ENCODE results near the gene CACNA2D3. TPM values are rescaled to one million over a fixed set of nuclear protein-coding genes. Genes with fewer than 3 reads are reported as not detected.

CACNA2D3 gene
- total and polyA plus RNA-seq, 7 experiments from 2014 or later: 0.27 to 4.1 TPM; not detected in 5

DNA sequence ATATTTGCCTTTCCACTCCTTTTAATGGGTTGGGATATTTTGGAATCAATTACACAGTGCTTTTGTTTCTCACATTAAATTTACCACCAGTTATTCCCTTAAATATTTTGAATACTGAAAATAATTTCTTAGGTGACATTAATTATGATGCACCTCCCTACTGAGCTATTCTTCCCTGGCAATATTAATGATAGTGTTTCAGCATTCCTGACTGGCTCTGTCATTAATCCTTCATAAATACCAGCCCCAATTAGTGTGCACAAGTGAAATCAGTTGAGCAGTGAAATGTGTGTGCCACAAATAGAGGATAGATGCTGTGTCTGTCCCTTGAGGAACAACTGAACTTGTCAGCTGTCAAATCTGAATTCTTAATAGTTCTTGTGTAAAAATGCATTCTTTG, 304.0 kb downstream of the CACNA2D3 start:
- no peaks in the 10 kb centered on the region for H3K9me3 Mint-ChIP-seq
- ChIA-PET CTCF (no interaction called here), POLR2A (no interaction called here)
- H3K4me1 Mint-ChIP-seq: no peaks in the 10 kb centered on the region
- H3K27me3 Mint-ChIP-seq: peaks cover 0 to 20% (median 16%) of the 10 kb centered on the region in 5 donors
- Histone ChIP-seq H3K36me3 (ENCODE audit: control insufficient read depth in 2 of 3, insufficient read depth in 3 of 3, low read length in 3 of 3) (no peaks in the 10 kb centered on the region), H3K27ac (ENCODE audit: low read depth, low read length) (no peak overlapping the region), H3K9me3 (ENCODE audit: control insufficient read depth in 2 of 3, low read length in 3 of 3) (no peaks in the 10 kb centered on the region), H3K4me3 (ENCODE audit: low read length) (no peak overlapping the region), H3K4me1 (ENCODE audit: control insufficient read depth in 2 of 2, insufficient read depth in 2 of 2, low read length in 2 of 2) (no peaks in the 10 kb centered on the region), H3K27me3 (ENCODE audit: control insufficient read depth in 2 of 2, insufficient read depth in 2 of 2, low read length in 2 of 2) (no peaks in the 10 kb centered on the region)
- H3K27ac Mint-ChIP-seq: no peak overlapping the region
- DNase-seq (no peak), ATAC-seq (no peak)
- H3K36me3 Mint-ChIP-seq: no peaks in the 10 kb centered on the region
- intact Hi-C loops (cut with micrococcal nuclease): loop anchor here in 1 of 2 donors (5.0 kb wide), 1 partner anchor 756 kb away; no protein-coding TSS in a partner anchor
- H3K4me3 Mint-ChIP-seq: no peak overlapping the region

DNA sequence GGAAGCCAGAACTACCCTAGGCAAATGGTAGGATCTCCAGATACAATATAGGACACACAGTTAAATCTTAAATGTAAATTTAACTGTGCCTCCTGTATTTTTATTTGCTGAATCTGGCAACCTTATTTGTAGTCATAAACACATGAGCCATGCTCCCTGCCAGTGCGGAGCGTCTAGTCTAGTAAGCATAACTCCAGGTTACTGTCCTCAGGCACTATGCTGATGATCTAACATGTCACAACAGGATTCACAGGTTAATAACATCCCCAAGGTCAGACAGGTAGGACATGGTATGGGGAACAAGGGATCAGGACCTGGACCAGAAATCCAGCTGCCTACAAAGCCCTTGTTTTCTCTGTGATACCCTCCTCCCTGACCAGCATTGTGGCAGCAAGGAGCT, 305.1 kb downstream of the CACNA2D3 start:
- DNase-seq (no peak), ATAC-seq (no peak)
- ChIA-PET POLR2A (no interaction called here), CTCF (no interaction called here)
- Mint-ChIP-seq H3K9me3 (no peaks in the 10 kb centered on the region), H3K27me3 (peaks cover 0 to 13% (median 11%) of the 10 kb centered on the region in 5 donors), H3K4me3 (no peak overlapping the region), H3K4me1 (no peaks in the 10 kb centered on the region), H3K36me3 (no peaks in the 10 kb centered on the region), H3K27ac (no peak overlapping the region)
- Histone ChIP-seq H3K4me1 (ENCODE audit: control insufficient read depth in 2 of 2, insufficient read depth in 2 of 2, low read length in 2 of 2) (no peaks in the 10 kb centered on the region), H3K27me3 (ENCODE audit: control insufficient read depth in 2 of 2, insufficient read depth in 2 of 2, low read length in 2 of 2) (no peaks in the 10 kb centered on the region), H3K36me3 (ENCODE audit: control insufficient read depth in 2 of 3, insufficient read depth in 3 of 3, low read length in 3 of 3) (no peaks in the 10 kb centered on the region), H3K9me3 (ENCODE audit: control insufficient read depth in 2 of 3, low read length in 3 of 3) (no peaks in the 10 kb centered on the region), H3K27ac (ENCODE audit: low read depth, low read length) (no peak overlapping the region), H3K4me3 (ENCODE audit: low read length) (no peak overlapping the region)
- intact Hi-C loops (cut with micrococcal nuclease): loop anchor here in 1 of 2 donors (5.0 kb wide), 1 partner anchor 755 kb away; no protein-coding TSS in a partner anchor

GRCh38 chr3:54427941-54428871, 305.9 kb downstream of the CACNA2D3 start:
- ChIA-PET CTCF (no interaction called here), POLR2A (no interaction called here)
- DNase-seq: peak in 4 of 9 donors; percentile 4 to 15 (median 10)
- Mint-ChIP-seq H3K9me3 (no peaks in the 10 kb centered on the region), H3K27me3 (peaks cover 0 to 13% (median 11%) of the 10 kb centered on the region in 5 donors), H3K4me3 (no peak overlapping the region), H3K4me1 (no peaks in the 10 kb centered on the region), H3K36me3 (no peaks in the 10 kb centered on the region), H3K27ac (no peak overlapping the region)
- Histone ChIP-seq H3K4me3 (ENCODE audit: low read length) (no peak overlapping the region), H3K9me3 (ENCODE audit: control insufficient read depth in 2 of 3, low read length in 3 of 3) (no peaks in the 10 kb centered on the region), H3K36me3 (ENCODE audit: control insufficient read depth in 2 of 3, insufficient read depth in 3 of 3, low read length in 3 of 3) (no peaks in the 10 kb centered on the region), H3K27ac (ENCODE audit: low read depth, low read length) (no peak overlapping the region), H3K27me3 (ENCODE audit: control insufficient read depth in 2 of 2, insufficient read depth in 2 of 2, low read length in 2 of 2) (no peaks in the 10 kb centered on the region), H3K4me1 (ENCODE audit: control insufficient read depth in 2 of 2, insufficient read depth in 2 of 2, low read length in 2 of 2) (no peaks in the 10 kb centered on the region)
- ATAC-seq: no peak
- intact Hi-C loops (cut with micrococcal nuclease): loop anchor here in 1 of 2 donors (5.0 kb wide), 1 partner anchor 754 kb away; no protein-coding TSS in a partner anchor

DNA sequence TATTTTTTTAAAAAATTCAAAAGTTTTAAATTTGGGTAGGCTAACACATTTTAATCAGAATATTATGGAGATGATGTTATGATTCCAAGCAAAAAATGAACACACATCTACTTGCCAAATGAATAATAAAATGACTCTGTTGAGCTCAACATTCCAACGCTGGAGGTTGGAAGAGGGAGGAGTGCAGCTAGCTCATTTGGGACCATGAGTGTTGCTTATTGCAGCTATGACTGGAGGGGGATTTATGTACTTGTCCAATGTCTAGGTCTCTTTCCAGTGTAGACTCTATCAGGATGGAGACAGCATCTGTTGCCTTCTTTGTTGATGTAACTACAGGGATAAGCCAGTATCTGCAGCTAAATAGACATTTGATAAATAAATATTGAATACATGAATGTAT, 310.6 kb downstream of the CACNA2D3 start:
- H3K36me3 Mint-ChIP-seq: no peaks in the 10 kb centered on the region
- H3K27me3 Mint-ChIP-seq: peaks cover 0 to 8% (median 6%) of the 10 kb centered on the region in 5 donors
- ChIA-PET CTCF (interaction anchor here (0.6 kb wide), 1 partner anchor 1102 kb away, joined by 4 read pairs; no protein-coding TSS in a partner anchor), POLR2A (no interaction called here)
- Histone ChIP-seq H3K4me3 (ENCODE audit: low read length) (no peak overlapping the region), H3K27me3 (ENCODE audit: control insufficient read depth in 2 of 2, insufficient read depth in 2 of 2, low read length in 2 of 2) (no peaks in the 10 kb centered on the region), H3K9me3 (ENCODE audit: control insufficient read depth in 2 of 3, low read length in 3 of 3) (no peaks in the 10 kb centered on the region), H3K27ac (ENCODE audit: low read depth, low read length) (no peak overlapping the region), H3K4me1 (ENCODE audit: control insufficient read depth in 2 of 2, insufficient read depth in 2 of 2, low read length in 2 of 2) (no peaks in the 10 kb centered on the region), H3K36me3 (ENCODE audit: control insufficient read depth in 2 of 3, insufficient read depth in 3 of 3, low read length in 3 of 3) (no peaks in the 10 kb centered on the region)
- peaks cover 0 to 8% (median 0%) of the 10 kb centered on the region in 11 donors for H3K9me3 Mint-ChIP-seq
- no peak for DNase-seq
- no peak overlapping the region for H3K27ac Mint-ChIP-seq
- no peak overlapping the region for H3K4me3 Mint-ChIP-seq
- no peak for ATAC-seq
- intact Hi-C loops (cut with micrococcal nuclease): no loop called here
- no peaks in the 10 kb centered on the region for H3K4me1 Mint-ChIP-seq

- H3K4me3 ChIP-seq (ENCODE audit: low read length): no peak overlapping the region
- ChIA-PET POLR2A (no interaction called here), CTCF (no interaction called here)
- no peaks in the 10 kb centered on the region for H3K27me3 ChIP-seq (ENCODE audit: control insufficient read depth in 2 of 2, insufficient read depth in 2 of 2, low read length in 2 of 2)
- intact Hi-C loops (cut with micrococcal nuclease): no loop called here
- Mint-ChIP-seq H3K4me1 (no peaks in the 10 kb centered on the region), H3K36me3 (no peaks in the 10 kb centered on the region), H3K4me3 (no peak overlapping the region), H3K9me3 (peaks cover 0 to 8% (median 0%) of the 10 kb centered on the region in 11 donors), H3K27ac (no peak overlapping the region), H3K27me3 (peaks cover 0 to 8% (median 6%) of the 10 kb centered on the region in 5 donors)
- DNase-seq (no peak), ATAC-seq (no peak)
- no peaks in the 10 kb centered on the region for H3K9me3 ChIP-seq (ENCODE audit: control insufficient read depth in 2 of 3, low read length in 3 of 3)
- H3K4me1 ChIP-seq (ENCODE audit: control insufficient read depth in 2 of 2, insufficient read depth in 2 of 2, low read length in 2 of 2): no peaks in the 10 kb centered on the region
- H3K27ac ChIP-seq (ENCODE audit: low read depth, low read length): no peak overlapping the region
- no peaks in the 10 kb centered on the region for H3K36me3 ChIP-seq (ENCODE audit: control insufficient read depth in 2 of 3, insufficient read depth in 3 of 3, low read length in 3 of 3)
Observed at GRCh38 chr3:54433846-54434245, 311.5 kb downstream of the CACNA2D3 start.

DNA sequence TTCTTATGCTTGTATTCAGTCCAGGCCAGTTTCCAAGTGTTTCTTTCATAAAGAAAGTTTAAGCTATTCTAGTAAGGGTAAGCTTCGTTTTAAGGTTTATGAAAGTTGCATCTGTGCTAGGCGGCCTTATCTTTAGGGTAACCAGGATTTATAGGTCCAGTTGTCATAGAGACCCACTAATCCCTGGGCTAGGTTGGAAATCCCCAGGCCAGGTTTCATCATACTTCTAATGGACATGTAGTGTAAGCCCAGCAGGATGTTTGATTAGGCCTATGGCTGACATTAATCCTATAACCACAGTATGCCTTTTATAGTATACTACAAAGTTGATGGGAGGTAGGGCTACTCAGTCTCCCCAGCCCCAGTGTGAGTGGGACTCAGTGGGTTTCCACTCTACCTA, 312.4 kb downstream of the CACNA2D3 start:
- Mint-ChIP-seq H3K27ac (no peak overlapping the region), H3K9me3 (peaks cover 0 to 8% (median 0%) of the 10 kb centered on the region in 11 donors), H3K36me3 (no peaks in the 10 kb centered on the region), H3K4me1 (no peaks in the 10 kb centered on the region), H3K27me3 (peaks cover 0 to 6% (median 0%) of the 10 kb centered on the region in 5 donors), H3K4me3 (no peak overlapping the region)
- intact Hi-C loops (cut with micrococcal nuclease): no loop called here
- H3K27ac ChIP-seq (ENCODE audit: low read depth, low read length): no peak overlapping the region
- ChIA-PET POLR2A (no interaction called here), CTCF (no interaction called here)
- no peaks in the 10 kb centered on the region for H3K36me3 ChIP-seq (ENCODE audit: control insufficient read depth in 2 of 3, insufficient read depth in 3 of 3, low read length in 3 of 3)
- ATAC-seq: no peak
- no peaks in the 10 kb centered on the region for H3K27me3 ChIP-seq (ENCODE audit: control insufficient read depth in 2 of 2, insufficient read depth in 2 of 2, low read length in 2 of 2)
- H3K4me1 ChIP-seq (ENCODE audit: control insufficient read depth in 2 of 2, insufficient read depth in 2 of 2, low read length in 2 of 2): no peaks in the 10 kb centered on the region
- no peak for DNase-seq
- H3K9me3 ChIP-seq (ENCODE audit: control insufficient read depth in 2 of 3, low read length in 3 of 3): no peaks in the 10 kb centered on the region
- H3K4me3 ChIP-seq (ENCODE audit: low read length): no peak overlapping the region

GRCh38 chr3:54437271-54437670, 314.9 kb downstream of the CACNA2D3 start:
- no peak for DNase-seq
- H3K4me1 ChIP-seq (ENCODE audit: control insufficient read depth in 2 of 2, insufficient read depth in 2 of 2, low read length in 2 of 2): no peaks in the 10 kb centered on the region
- ChIA-PET CTCF (no interaction called here), POLR2A (no interaction called here)
- H3K36me3 Mint-ChIP-seq: no peaks in the 10 kb centered on the region
- intact Hi-C loops (cut with micrococcal nuclease): no loop called here
- no peak for ATAC-seq
- no peak overlapping the region for H3K4me3 Mint-ChIP-seq
- peaks cover 0 to 8% (median 0%) of the 10 kb centered on the region in 11 donors for H3K9me3 Mint-ChIP-seq
- H3K27ac ChIP-seq (ENCODE audit: low read depth, low read length): no peak overlapping the region
- H3K27ac Mint-ChIP-seq: no peak overlapping the region
- H3K27me3 Mint-ChIP-seq: no peaks in the 10 kb centered on the region
- H3K4me3 ChIP-seq (ENCODE audit: low read length): no peak overlapping the region
- H3K36me3 ChIP-seq (ENCODE audit: control insufficient read depth in 2 of 3, insufficient read depth in 3 of 3, low read length in 3 of 3): no peaks in the 10 kb centered on the region
- no peaks in the 10 kb centered on the region for H3K9me3 ChIP-seq (ENCODE audit: control insufficient read depth in 2 of 3, low read length in 3 of 3)
- no peaks in the 10 kb centered on the region for H3K27me3 ChIP-seq (ENCODE audit: control insufficient read depth in 2 of 2, insufficient read depth in 2 of 2, low read length in 2 of 2)
- no peaks in the 10 kb centered on the region for H3K4me1 Mint-ChIP-seq
